HUES48 (cell line): ENCODE results near the gene FREM1.
"Not testable (repeated sequence)": the region's sequence is repeated elsewhere in the genome, so short reads cannot be mapped to it uniquely, and the experiment has no call there.

Experiments
- H3K27ac ChIP-seq: one replicate; pipeline ENCODE4 v1.7.0; 2013; ENCODE audit warnings: low read depth, low read length, inconsistent platforms
- H3K27me3 ChIP-seq: 2 replicates; pipeline ENCODE4 v1.6.1; 2013; ENCODE audit warnings: mild to moderate bottlenecking, low read length; ENCODE audit not compliant: control insufficient read depth, insufficient read depth
- H3K36me3 ChIP-seq: 2 replicates; pipeline ENCODE4 v1.6.1; 2013; ENCODE audit warnings: low read length; ENCODE audit not compliant: control insufficient read depth, insufficient read depth
- H3K4me1 ChIP-seq: 2 replicates; pipeline ENCODE4 v1.6.1; 2013; ENCODE audit warnings: mild to moderate bottlenecking, low read length; ENCODE audit not compliant: control insufficient read depth, insufficient read depth
- H3K4me3 ChIP-seq: 2 replicates; pipeline ENCODE4 v1.5.1; 2013; ENCODE audit warnings: mild to moderate bottlenecking, low read depth, low read length
- H3K9ac ChIP-seq: 2 replicates; pipeline ENCODE4 v1.6.1; 2013; ENCODE audit warnings: mild to moderate bottlenecking, low read depth, low read length, moderate library complexity
- H3K9me3 ChIP-seq: 2 replicates; pipeline ENCODE4 v1.6.1; 2013; ENCODE audit warnings: low read length; ENCODE audit not compliant: control insufficient read depth, insufficient read depth

FREM1 gene

GRCh38 chr9:14935106-14935751, 25.0 kb upstream of the FREM1 start:
- H3K27ac ChIP-seq = no peak overlapping the region
- H3K36me3 ChIP-seq = no peaks in the 10 kb centered on the region
- H3K4me1 ChIP-seq = peaks cover 27% of the 10 kb centered on the region
- H3K9ac ChIP-seq = no peak overlapping the region
- H3K4me3 ChIP-seq = no peak overlapping the region
- no peaks in the 10 kb centered on the region for H3K27me3 ChIP-seq
- no peaks in the 10 kb centered on the region for H3K9me3 ChIP-seq

DNA sequence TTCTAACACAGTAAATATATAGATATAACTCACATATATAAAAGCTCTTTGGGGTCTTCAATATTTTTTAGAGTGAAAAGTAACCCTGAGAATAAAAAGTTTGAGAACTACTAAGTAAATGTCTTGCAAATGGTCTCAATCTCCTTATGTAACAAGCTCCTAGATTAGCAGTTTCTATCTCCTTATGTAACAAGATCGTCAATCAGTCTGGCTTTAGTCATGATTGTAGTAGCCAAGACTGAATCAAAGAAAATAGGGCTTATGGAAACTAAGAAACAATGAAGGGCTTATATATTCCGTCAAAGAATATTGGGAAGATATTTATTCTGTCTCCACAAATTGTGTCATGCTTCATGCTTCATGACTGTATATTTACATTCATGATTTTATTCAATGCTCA, 22.4 kb upstream of the FREM1 start:
- Histone ChIP-seq H3K27me3 (no peaks in the 10 kb centered on the region), H3K27ac (no peak overlapping the region), H3K36me3 (no peaks in the 10 kb centered on the region), H3K9ac (no peak overlapping the region), H3K4me1 (peaks cover 12% of the 10 kb centered on the region; the same call in 1 of the 2 replicates), H3K4me3 (no peak overlapping the region), H3K9me3 (no peaks in the 10 kb centered on the region)

- Histone ChIP-seq H3K4me1 (peaks cover 11% of the 10 kb centered on the region; the same call in 1 of the 2 replicates), H3K9me3 (no peaks in the 10 kb centered on the region), H3K4me3 (no peak overlapping the region), H3K9ac (no peak overlapping the region), H3K27ac (no peak overlapping the region), H3K27me3 (no peaks in the 10 kb centered on the region), H3K36me3 (no peaks in the 10 kb centered on the region)
Observed at GRCh38 chr9:14932231-14932630, 22.0 kb upstream of the FREM1 start.

GRCh38 chr9:14926941-14927624, 16.9 kb upstream of the FREM1 start:
- no peak overlapping the region for H3K4me3 ChIP-seq
- H3K9me3 ChIP-seq = no peaks in the 10 kb centered on the region
- H3K36me3 ChIP-seq = no peaks in the 10 kb centered on the region
- H3K27ac ChIP-seq = no peak overlapping the region
- H3K27me3 ChIP-seq = no peaks in the 10 kb centered on the region
- H3K4me1 ChIP-seq = no peaks in the 10 kb centered on the region
- no peak overlapping the region for H3K9ac ChIP-seq

DNA sequence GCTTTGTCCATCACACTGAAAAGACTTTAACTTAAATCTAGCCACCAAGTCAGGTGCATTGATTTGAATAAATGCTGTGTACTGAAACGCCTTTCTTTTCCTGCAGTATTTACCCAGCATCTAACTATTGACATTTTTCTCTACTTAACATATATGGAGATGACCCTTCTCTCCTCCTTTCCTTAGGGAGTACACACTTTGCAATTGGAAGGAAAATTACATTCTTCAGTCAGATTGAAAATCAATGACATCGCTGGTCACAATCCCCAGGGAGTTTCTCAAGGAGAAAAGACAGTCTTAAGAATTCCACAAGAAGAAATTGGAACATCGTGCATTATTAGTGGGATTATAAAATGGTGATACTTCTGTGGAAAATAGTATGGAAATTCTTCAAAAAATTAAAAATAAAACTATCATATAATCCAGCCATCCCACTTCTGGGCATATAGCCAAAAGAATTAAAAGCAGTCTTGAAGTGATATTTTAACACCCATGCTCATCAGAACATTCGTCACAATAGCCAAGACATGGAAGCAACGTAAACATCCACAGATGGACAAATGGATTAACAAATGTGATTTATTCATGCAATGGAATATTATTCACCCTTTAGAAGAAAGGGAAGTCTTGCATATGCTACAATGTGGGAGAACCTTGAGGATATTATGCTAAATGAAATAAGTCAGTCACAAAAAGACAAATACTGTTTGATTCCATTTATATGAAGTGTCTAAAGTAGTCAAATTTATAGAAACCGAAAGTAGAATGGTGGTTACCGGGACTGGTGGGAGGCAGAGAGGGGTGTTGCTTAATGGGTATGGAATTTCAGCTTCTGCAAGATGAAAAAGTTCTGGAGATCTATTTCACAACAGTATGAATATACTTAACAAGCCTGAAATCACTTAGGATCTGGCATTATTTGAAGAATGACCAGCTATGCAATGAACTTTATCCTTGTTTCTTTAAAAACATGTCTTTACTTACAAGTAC, 14.3 kb upstream of the FREM1 start:
- Histone ChIP-seq H3K4me1 (no peaks in the 10 kb centered on the region), H3K27me3 (no peaks in the 10 kb centered on the region), H3K9ac (no peak overlapping the region), H3K36me3 (no peaks in the 10 kb centered on the region), H3K27ac (no peak overlapping the region), H3K9me3 (no peaks in the 10 kb centered on the region), H3K4me3 (no peak overlapping the region)

DNA sequence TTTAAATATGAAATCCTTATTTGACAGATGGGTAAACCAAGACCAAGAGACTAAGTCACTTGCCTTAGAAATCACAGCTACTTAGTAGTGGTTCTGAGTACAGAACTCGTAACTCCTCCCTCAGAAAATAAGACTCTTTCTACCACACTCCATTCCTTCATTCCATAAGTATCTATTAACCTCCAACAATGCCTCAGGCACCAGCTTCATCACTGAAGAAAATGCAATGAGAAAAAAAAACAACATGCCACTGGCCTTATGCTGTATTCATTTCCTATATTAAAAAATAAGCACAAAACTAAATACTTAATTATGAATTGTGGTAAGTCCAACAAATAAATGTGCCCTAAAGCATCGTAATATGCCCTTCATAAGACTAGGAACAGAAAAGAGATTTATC, 13.5 kb upstream of the FREM1 start:
- no peak overlapping the region for H3K9ac ChIP-seq
- no peaks in the 10 kb centered on the region for H3K27me3 ChIP-seq
- H3K9me3 ChIP-seq = no peaks in the 10 kb centered on the region
- H3K27ac ChIP-seq = no peak overlapping the region
- no peaks in the 10 kb centered on the region for H3K36me3 ChIP-seq
- no peak overlapping the region for H3K4me3 ChIP-seq
- H3K4me1 ChIP-seq = no peaks in the 10 kb centered on the region

GRCh38 chr9:14920805-14921204, 10.6 kb upstream of the FREM1 start:
- H3K4me1 ChIP-seq, H3K9me3 ChIP-seq, H3K9ac ChIP-seq, H3K27me3 ChIP-seq, H3K4me3 ChIP-seq, H3K36me3 ChIP-seq, H3K27ac ChIP-seq: not testable (repeated sequence)

GRCh38 chr9:14913366-14913765, 3.1 kb upstream of the FREM1 start:
- no peaks in the 10 kb centered on the region for H3K36me3 ChIP-seq
- no peak overlapping the region for H3K27ac ChIP-seq
- no peaks in the 10 kb centered on the region for H3K9me3 ChIP-seq
- no peak overlapping the region for H3K9ac ChIP-seq
- peaks cover 29% of the 10 kb centered on the region for H3K4me1 ChIP-seq
- no peak overlapping the region for H3K4me3 ChIP-seq
- no peaks in the 10 kb centered on the region for H3K27me3 ChIP-seq

DNA sequence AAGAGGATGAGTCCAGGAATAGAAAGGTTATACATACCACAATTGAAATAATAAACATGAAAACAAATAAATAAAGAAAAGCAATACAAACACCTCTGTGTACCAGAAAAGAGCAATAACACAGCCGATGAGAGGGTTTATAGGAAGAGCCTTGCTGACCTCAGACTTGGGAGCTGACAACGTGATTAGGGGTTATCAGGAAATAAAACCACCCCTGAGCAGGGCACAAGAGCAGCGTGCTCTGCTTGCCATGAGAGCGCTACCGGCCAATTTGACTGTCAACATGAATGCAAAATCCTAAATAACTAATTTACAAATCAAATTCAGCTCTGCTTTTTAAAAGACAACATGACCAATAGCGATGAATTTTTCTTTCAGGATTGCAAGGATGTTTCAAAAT, 2.6 kb upstream of the FREM1 start:
- Histone ChIP-seq H3K9ac (no peak overlapping the region), H3K36me3 (no peaks in the 10 kb centered on the region), H3K9me3 (no peaks in the 10 kb centered on the region), H3K27ac (no peak overlapping the region), H3K4me1 (peaks cover 34% of the 10 kb centered on the region), H3K4me3 (no peak overlapping the region), H3K27me3 (no peaks in the 10 kb centered on the region)

- no peak overlapping the region for H3K27ac ChIP-seq
- H3K4me1 ChIP-seq = peaks cover 52% of the 10 kb centered on the region
- no peaks in the 10 kb centered on the region for H3K36me3 ChIP-seq
Observed at GRCh38 chr9:14911046-14911445, 818 bp upstream of the FREM1 start.

DNA sequence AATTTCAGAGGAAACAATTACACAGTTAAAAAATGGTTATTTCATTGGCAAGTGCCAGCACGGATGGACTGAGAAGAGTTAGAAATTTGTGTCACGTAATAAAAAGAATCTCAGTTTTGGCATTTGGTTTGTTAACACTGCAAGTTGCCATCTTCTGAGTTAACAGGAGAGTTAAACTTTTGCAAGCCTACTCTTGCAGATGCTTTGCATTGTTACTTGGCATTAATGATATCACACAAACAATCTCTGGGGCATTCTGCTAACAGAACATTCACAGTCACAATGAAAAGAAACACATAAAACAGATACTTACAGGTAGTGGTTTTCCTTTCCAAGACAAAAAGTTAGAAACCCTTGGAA, 647 bp downstream of the FREM1 start:
- peak overlapping the region; percentile 54 for H3K4me3 ChIP-seq
- H3K4me1 ChIP-seq = peaks cover 54% of the 10 kb centered on the region
- H3K27me3 ChIP-seq = no peaks in the 10 kb centered on the region
- H3K27ac ChIP-seq = peak overlapping the region; percentile 67
- H3K36me3 ChIP-seq = no peaks in the 10 kb centered on the region
- H3K9me3 ChIP-seq = no peaks in the 10 kb centered on the region
- peak overlapping the region; percentile 38; the same call in 1 of the 2 replicates for H3K9ac ChIP-seq

More at GRCh38 chr9:14911046-14911445, 818 bp upstream of the FREM1 start:
- Histone ChIP-seq H3K9me3 (no peaks in the 10 kb centered on the region), H3K9ac (no peak overlapping the region), H3K27me3 (no peaks in the 10 kb centered on the region), H3K4me3 (no peak overlapping the region)
